GM12878 (cell line): Measurements from ENCODE around the gene COPB1. TPM values are rescaled to one million over a fixed set of nuclear protein-coding genes. Genes with fewer than 3 reads are reported as not detected.

Source experiments
- ATAC-seq: fragments of 200-7000 bp; cut with Tn5 transposase; 3 replicates; pipeline ENCODE4 v1.9.1; 2020; ENCODE audit warnings: mild to moderate bottlenecking, moderate library complexity
- BruUV-seq: library from RNA; stranded (reverse); fragments of 400-500 nt; replicated peaks from 2 replicates; lab custom pipeline; 2021; lab: Mats Ljungman, UMichigan
- CTCF ChIA-PET: fragments of 300-600 bp; sonication (Branson Sonifier 250); formaldehyde crosslinking; extraction: SDS; loops from one replicate; lab custom pipeline; 2021; ENCODE audit warnings: inconsistent platforms; lab: Yijun Ruan, JAX
- POLR2A ChIA-PET: fragments of 350-600 bp; formaldehyde crosslinking; extraction: SDS; loops from one replicate; lab custom pipeline; 2021; ENCODE audit warnings: inconsistent platforms; lab: Charles Lee
- RAD21 ChIA-PET: fragments of 300-600 bp; sonication (Branson Sonifier 250); formaldehyde crosslinking; loops from one replicate; lab custom pipeline; 2023; ENCODE audit warnings: antibody characterized with exemption; ENCODE audit not compliant: unreplicated experiment; lab: Charles Lee
- SMC1A ChIA-PET: fragments of 300-600 bp; sonication (Branson Sonifier 250); formaldehyde crosslinking; loops from one replicate; lab custom pipeline; 2023; ENCODE audit not compliant: unreplicated experiment, uncharacterized antibody; lab: Charles Lee
- DNase-seq: peaks from one replicate; pipeline ENCODE4 v3.0.0-alpha.2; 2011; ENCODE audit warnings: low read depth, low spot score
- FAIRE-seq: peaks from 3 replicates; lab custom pipeline; 2011; peaks lifted over from hg19 to GRCh38; lab: Jason Lieb, UNC
- H2AFZ ChIP-seq: 2 replicates; pipeline ENCODE4 v1.6.0; 2011; ENCODE audit warnings: low read depth, low read length, control low read depth; ENCODE audit not compliant: control insufficient read depth
- H3K27ac ChIP-seq: 2 replicates; pipeline ENCODE4 v1.5.1; 2011; ENCODE audit warnings: control low read depth; ENCODE audit not compliant: control insufficient read depth, insufficient read depth
- H3K27me3 ChIP-seq, 2 experiments: replicated peaks in 1 of 2; 2 replicates each; pipeline versions ENCODE4 v1.6.0 to v1.6.1; 2011; ENCODE audit warnings: low read length in 1 of 2; ENCODE audit not compliant: control insufficient read depth in 2 of 2, insufficient read depth in 2 of 2
- H3K36me3 ChIP-seq, 2 experiments: 2 replicates each; pipeline ENCODE4 v1.5.1; 2011; ENCODE audit warnings: low read length in 1 of 2; ENCODE audit not compliant: control insufficient read depth in 2 of 2, insufficient read depth in 2 of 2
- H3K4me1 ChIP-seq: 2 replicates; pipeline ENCODE4 v1.6.1; 2011; ENCODE audit warnings: mild to moderate bottlenecking, low read length, moderate library complexity, mixed read lengths; ENCODE audit not compliant: control insufficient read depth, insufficient read depth
- H3K4me2 ChIP-seq: 2 replicates; pipeline ENCODE4 v1.6.0; 2011; ENCODE audit warnings: control low read depth; ENCODE audit not compliant: control insufficient read depth, insufficient read depth
- H3K4me3 ChIP-seq: fragments of 200-600 bp; sonication (generic); 2 replicates; pipeline ENCODE4 v1.5.1; 2016
- H3K79me2 ChIP-seq: 2 replicates; pipeline ENCODE4 v1.6.0; 2011; ENCODE audit warnings: low read length; ENCODE audit not compliant: control insufficient read depth, insufficient read depth
- H3K9ac ChIP-seq: 2 replicates; pipeline ENCODE4 v1.8.0; 2011; ENCODE audit warnings: low read length, control low read depth, mixed read lengths; ENCODE audit not compliant: control insufficient read depth, insufficient read depth
- H3K9me3 ChIP-seq: replicated peaks from 3 replicates; pipeline ENCODE4 v1.5.1; 2011; ENCODE audit warnings: mild to moderate bottlenecking, low read length; ENCODE audit not compliant: control insufficient read depth, insufficient read depth
- H4K20me1 ChIP-seq: 2 replicates; pipeline ENCODE4 v1.6.0; 2011; ENCODE audit not compliant: control insufficient read depth, insufficient read depth
- BCL3 ChIP-seq: IDR thresholded peaks from 2 replicates; pipeline ENCODE4 v1.6.1; 2011; ENCODE audit warnings: borderline replicate concordance, low read depth, mild to moderate bottlenecking, moderate library complexity, low read length; ENCODE audit not compliant: insufficient read depth, poor library complexity, severe bottlenecking
- CREB1 ChIP-seq: IDR thresholded peaks from 2 replicates; pipeline ENCODE4 v1.6.1; 2012; ENCODE audit warnings: low read depth, mild to moderate bottlenecking, inconsistent platforms
- E2F8 ChIP-seq: fragments of 450-650 bp; IDR thresholded peaks from 2 replicates; pipeline ENCODE4 v1.6.1; 2018; ENCODE audit warnings: mild to moderate bottlenecking, low read depth, moderate library complexity; ENCODE audit not compliant: partially characterized antibody
- EGR1 ChIP-seq, 2 experiments: IDR thresholded peaks; 1 replicate in 1 of 2; 2 replicates in 1 of 2; pipeline ENCODE4 v1.6.1; 2011 to 2012; ENCODE audit warnings: low read depth in 2 of 2, low read length in 2 of 2, borderline replicate concordance in 1 of 2, mild to moderate bottlenecking in 1 of 2, moderate library complexity in 1 of 2
- FOS ChIP-seq: IDR thresholded peaks from 3 replicates; pipeline ENCODE4 v1.6.1; 2011; ENCODE audit warnings: borderline replicate concordance; ENCODE audit not compliant: insufficient read length; ENCODE audit errors: extremely low read depth
- GABPA ChIP-seq: IDR thresholded peaks from 2 replicates; pipeline ENCODE4 v1.6.1; 2014; ENCODE audit warnings: antibody characterized with exemption, low read depth, mild to moderate bottlenecking, inconsistent platforms
- MXI1 ChIP-seq: fragments of 150-350 bp; IDR thresholded peaks from 2 replicates; pipeline ENCODE4 v1.6.1; 2011; ENCODE audit warnings: low read depth, mild to moderate bottlenecking, inconsistent platforms, low read length, improper control_type of control experiment
- NFIC ChIP-seq: IDR thresholded peaks from 2 replicates; pipeline ENCODE4 v1.6.1; 2012; ENCODE audit warnings: low read depth, mild to moderate bottlenecking, inconsistent platforms, low read length, moderate library complexity
- RAD51 ChIP-seq: fragments of 450-650 bp; IDR thresholded peaks from 2 replicates; pipeline ENCODE4 v1.6.1; 2016; ENCODE audit warnings: moderate library complexity, mild to moderate bottlenecking, inconsistent platforms
- SUZ12 ChIP-seq: fragments of 200-600 bp; sonication (generic); IDR thresholded peaks from one replicate; pipeline ENCODE4 v1.6.1; 2018; ENCODE audit warnings: antibody characterized with exemption, mild to moderate bottlenecking; ENCODE audit not compliant: unreplicated experiment
- WGBS: methylation state at CpG from one replicate; pipeline ENCODE4 v1.1.6; 2016; ENCODE audit warnings: low lambda C conversion rate; ENCODE audit not compliant: insufficient replicate concordance, insufficient coverage; ENCODE audit errors: missing lambda C conversion rate; 5-methylcytosine and 5-hydroxymethylcytosine counted together
- in situ Hi-C: fragments of 300-500 bp; cut with MboI; formaldehyde crosslinking; loops from 9 replicates; pipeline ENCODE4 v1.14.3; 2018; ENCODE audit warnings: mixed read lengths
- intact Hi-C: fragments of 100-400 bp; cut with micrococcal nuclease; formaldehyde crosslinking; loops from one replicate; pipeline ENCODE4 v1.14.2; 2022; ENCODE audit not compliant: unreplicated experiment
- polyA plus RNA-seq, 11 experiments: library from polyadenylated mRNA; depleted of rRNA in 4 of 11; unstranded in 6 of 11; stranded (reverse) in 5 of 11; fragments of >200 nt; fragmentation: Nextera tagmentation in 4 of 11; fragmentation: Illumina TruSeq in 1 of 11; extraction: Ambion mirVana in 4 of 11; extraction: Trizol in 1 of 11; gene quantifications; 1 replicate in 1 of 11; 2 replicates in 10 of 11; pipeline versions ENCODE4 v1.2.1 to v1.2.3, GENCODE V29; 2011 to 2016; ENCODE audit warnings: inconsistent platforms in 2 of 11, missing spikeins in 2 of 11, low read depth in 1 of 11
- total RNA-seq, 4 experiments: library from RNA; depleted of rRNA in 3 of 4; stranded (reverse); fragments of >200 nt in 3 of 4; fragmentation: Illumina TruSeq in 1 of 4; extraction: Trizol in 1 of 4; gene quantifications; 2 replicates each; pipeline versions ENCODE4 v1.2.1 to v1.2.3, GENCODE V29; 2013 to 2021
- TF ChIP-seq, protein P1 (sequence below): fragments of 450-650 bp; IDR thresholded peaks from 2 replicates; pipeline ENCODE4 v1.6.1; 2017; ENCODE audit warnings: mild to moderate bottlenecking, low read depth, inconsistent platforms; ENCODE audit not compliant: poor library complexity, severe bottlenecking
- TF ChIP-seq, protein P2 (sequence below): fragments of 450-650 bp; formaldehyde crosslinking; IDR thresholded peaks from 2 replicates; pipeline ENCODE4 v1.4.0; 2020; ENCODE audit warnings: mild to moderate bottlenecking, moderate library complexity

Gene COPB1
- total and polyA plus RNA-seq, 10 of the 15 experiments (the other 5 are each of a cell fraction or from before 2014, with no cell fraction given): 67.0 to 149 (median 109) TPM

- TF ChIP-seq BCL3 (no peak), FOS (no peak)
Observed at GRCh38 chr11:14471127-14471526, 28.5 kb downstream of the COPB1 start (continued).

DNA sequence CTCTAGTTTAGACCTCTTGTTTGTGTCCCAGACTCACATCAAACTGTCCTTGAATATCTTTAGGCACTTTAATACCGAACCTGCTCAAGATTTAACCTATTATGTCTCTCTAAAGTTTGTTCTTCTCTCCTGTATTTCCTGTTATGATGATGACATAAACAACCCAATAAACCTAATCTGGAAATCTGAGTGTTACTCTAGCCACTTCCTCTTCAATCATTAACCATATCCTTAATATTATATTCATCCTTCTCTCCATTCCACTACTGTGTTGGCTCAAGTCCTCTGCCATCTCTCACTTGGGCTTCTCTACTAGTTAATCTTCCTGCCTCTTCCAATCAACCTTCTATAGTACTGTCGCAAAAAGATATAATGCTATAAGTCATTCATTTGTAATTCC is 36.0 kb downstream of the COPB1 start:
- in situ Hi-C loops: no loop called here
- POLR2A ChIA-PET: no interaction called here
- TF ChIP-seq SUZ12 (no peak), E2F8 (no peak), EGR1 (IDR thresholded peaks at IDR 0.05; ENCODE audit: borderline replicate concordance in 1 of 2, low read depth in 2 of 2, low read length in 2 of 2) (no peak), RAD51 (no peak), MXI1 (no peak), GABPA (no peak), NFIC (no peak), CREB1 (no peak)
- TF ChIP-seq, protein P1, sequence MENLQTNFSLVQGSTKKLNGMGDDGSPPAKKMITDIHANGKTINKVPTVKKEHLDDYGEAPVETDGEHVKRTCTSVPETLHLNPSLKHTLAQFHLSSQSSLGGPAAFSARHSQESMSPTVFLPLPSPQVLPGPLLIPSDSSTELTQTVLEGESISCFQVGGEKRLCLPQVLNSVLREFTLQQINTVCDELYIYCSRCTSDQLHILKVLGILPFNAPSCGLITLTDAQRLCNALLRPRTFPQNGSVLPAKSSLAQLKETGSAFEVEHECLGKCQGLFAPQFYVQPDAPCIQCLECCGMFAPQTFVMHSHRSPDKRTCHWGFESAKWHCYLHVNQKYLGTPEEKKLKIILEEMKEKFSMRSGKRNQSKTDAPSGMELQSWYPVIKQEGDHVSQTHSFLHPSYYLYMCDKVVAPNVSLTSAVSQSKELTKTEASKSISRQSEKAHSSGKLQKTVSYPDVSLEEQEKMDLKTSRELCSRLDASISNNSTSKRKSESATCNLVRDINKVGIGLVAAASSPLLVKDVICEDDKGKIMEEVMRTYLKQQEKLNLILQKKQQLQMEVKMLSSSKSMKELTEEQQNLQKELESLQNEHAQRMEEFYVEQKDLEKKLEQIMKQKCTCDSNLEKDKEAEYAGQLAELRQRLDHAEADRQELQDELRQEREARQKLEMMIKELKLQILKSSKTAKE: no peak
- TF ChIP-seq, protein P2, sequence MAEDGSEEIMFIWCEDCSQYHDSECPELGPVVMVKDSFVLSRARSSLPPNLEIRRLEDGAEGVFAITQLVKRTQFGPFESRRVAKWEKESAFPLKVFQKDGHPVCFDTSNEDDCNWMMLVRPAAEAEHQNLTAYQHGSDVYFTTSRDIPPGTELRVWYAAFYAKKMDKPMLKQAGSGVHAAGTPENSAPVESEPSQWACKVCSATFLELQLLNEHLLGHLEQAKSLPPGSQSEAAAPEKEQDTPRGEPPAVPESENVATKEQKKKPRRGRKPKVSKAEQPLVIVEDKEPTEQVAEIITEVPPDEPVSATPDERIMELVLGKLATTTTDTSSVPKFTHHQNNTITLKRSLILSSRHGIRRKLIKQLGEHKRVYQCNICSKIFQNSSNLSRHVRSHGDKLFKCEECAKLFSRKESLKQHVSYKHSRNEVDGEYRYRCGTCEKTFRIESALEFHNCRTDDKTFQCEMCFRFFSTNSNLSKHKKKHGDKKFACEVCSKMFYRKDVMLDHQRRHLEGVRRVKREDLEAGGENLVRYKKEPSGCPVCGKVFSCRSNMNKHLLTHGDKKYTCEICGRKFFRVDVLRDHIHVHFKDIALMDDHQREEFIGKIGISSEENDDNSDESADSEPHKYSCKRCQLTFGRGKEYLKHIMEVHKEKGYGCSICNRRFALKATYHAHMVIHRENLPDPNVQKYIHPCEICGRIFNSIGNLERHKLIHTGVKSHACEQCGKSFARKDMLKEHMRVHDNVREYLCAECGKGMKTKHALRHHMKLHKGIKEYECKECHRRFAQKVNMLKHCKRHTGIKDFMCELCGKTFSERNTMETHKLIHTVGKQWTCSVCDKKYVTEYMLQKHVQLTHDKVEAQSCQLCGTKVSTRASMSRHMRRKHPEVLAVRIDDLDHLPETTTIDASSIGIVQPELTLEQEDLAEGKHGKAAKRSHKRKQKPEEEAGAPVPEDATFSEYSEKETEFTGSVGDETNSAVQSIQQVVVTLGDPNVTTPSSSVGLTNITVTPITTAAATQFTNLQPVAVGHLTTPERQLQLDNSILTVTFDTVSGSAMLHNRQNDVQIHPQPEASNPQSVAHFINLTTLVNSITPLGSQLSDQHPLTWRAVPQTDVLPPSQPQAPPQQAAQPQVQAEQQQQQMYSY (CRISPR knock-in tag): no peak

More for the DNA sequence above, 36.0 kb downstream of the COPB1 start:
- H3K4me3 ChIP-seq: no peak overlapping the region
- FAIRE-seq (no peak), ATAC-seq (no peak), DNase-seq (no peak)
- no peaks in the 10 kb centered on the region for H3K27me3 ChIP-seq
- no peaks in the 10 kb centered on the region for H3K4me1 ChIP-seq
- no peaks in the 10 kb centered on the region for H4K20me1 ChIP-seq
- intact Hi-C loops: no loop called here
- no peaks in the 10 kb centered on the region for H3K9me3 ChIP-seq
- H3K27ac ChIP-seq: no peak overlapping the region
- ChIA-PET RAD21 (no interaction called here), SMC1A (interaction anchor here (1.2 kb wide), 1 partner anchor 8 kb away, joined by 3 read pairs; no protein-coding TSS in a partner anchor), CTCF (interaction anchor here (0.7 to 3.9 kb wide), 3 partner anchors 7 to 159 kb away, joined by 3 to 53 read pairs (median 8); no protein-coding TSS in a partner anchor)
- no peak overlapping the region for H3K9ac ChIP-seq
- no peak overlapping the region for H2AFZ ChIP-seq
- no peak overlapping the region for H3K4me2 ChIP-seq
- TSS peak; percentile 30 for BruUV-seq
- peaks cover 7 to 39% of the 10 kb centered on the region in 2 experiments for H3K36me3 ChIP-seq
- H3K79me2 ChIP-seq: no peaks in the 10 kb centered on the region
- 98% methylated on average over 2 of the region's 2 CpGs for WGBS
